HG03139 (cell line): ENCODE measurements around the gene ANKRD34A.

Experiments used
- ATAC-seq: cut with Tn5 transposase; IDR thresholded peaks from one replicate; pipeline ENCODE4 v1.9.1; 2021; ENCODE audit not compliant: unreplicated experiment

The ANKRD34A gene

GRCh38 chr1:145964328-145965118 is at the start of gene ANKRD34A, which contains the start of gene POLR3GL:
Gene ANKRD34A, minus strand, starts transcription at chr1:145964575. Its CDS starts 2,816 bp downstream, at chr1:145961759.
Gene POLR3GL, plus strand, starts transcription at chr1:145964690. Its CDS starts 10,176 bp downstream, at chr1:145974866.
- peak; percentile 82 for ATAC-seq

GRCh38 chr1:146013559-146013922 is 49.2 kb upstream of the ANKRD34A start:
- ATAC-seq: no peak

- ATAC-seq: no peak
Measured at GRCh38 chr1:146012703-146013558, 48.6 kb upstream of the ANKRD34A start.

- ATAC-seq: no peak
Measured at GRCh38 chr1:146010126-146010738, 45.9 kb upstream of the ANKRD34A start.

- no peak for ATAC-seq
Measured at GRCh38 chr1:146007489-146008133, 43.2 kb upstream of the ANKRD34A start.

GRCh38 chr1:146001709-146002108 is 37.3 kb upstream of the ANKRD34A start:
- ATAC-seq: no peak

DNA sequence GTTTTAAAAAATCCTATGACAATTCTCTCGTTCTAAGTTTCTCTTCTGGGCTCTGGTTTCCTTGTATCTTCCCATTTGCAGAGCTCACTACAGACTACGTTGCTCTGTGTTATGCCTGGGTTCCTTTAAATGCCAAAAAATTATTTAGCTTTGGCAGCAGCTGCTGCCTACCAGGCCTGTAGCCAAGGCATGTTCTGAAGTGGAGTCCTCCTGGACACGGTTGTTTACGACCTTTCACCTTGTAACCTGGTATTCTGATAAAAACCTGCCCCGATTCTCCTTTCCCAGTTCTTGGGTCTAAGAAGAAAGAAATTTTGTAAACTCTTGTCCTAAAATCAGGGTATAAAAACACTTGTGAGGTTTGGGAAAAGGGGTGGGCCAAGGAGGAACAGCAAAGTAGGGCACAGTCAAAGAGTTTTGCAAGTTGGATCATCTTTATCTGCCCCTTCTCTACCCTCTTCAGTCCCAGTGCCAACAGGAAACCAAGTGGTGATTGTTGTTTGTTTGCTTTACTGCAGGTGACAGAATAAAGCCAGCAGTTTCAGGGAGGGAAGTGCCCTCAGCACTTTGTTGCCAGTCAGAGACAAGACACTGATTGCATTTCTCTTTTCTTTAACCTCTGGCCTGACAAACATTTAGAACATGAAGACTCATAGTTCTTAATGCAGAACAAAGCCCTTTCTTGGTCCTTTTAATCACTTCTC is 35.1 kb upstream of the ANKRD34A start:
- ATAC-seq: no peak

- ATAC-seq: no peak
Measured at GRCh38 chr1:145997718-145998023, 33.3 kb upstream of the ANKRD34A start.

DNA sequence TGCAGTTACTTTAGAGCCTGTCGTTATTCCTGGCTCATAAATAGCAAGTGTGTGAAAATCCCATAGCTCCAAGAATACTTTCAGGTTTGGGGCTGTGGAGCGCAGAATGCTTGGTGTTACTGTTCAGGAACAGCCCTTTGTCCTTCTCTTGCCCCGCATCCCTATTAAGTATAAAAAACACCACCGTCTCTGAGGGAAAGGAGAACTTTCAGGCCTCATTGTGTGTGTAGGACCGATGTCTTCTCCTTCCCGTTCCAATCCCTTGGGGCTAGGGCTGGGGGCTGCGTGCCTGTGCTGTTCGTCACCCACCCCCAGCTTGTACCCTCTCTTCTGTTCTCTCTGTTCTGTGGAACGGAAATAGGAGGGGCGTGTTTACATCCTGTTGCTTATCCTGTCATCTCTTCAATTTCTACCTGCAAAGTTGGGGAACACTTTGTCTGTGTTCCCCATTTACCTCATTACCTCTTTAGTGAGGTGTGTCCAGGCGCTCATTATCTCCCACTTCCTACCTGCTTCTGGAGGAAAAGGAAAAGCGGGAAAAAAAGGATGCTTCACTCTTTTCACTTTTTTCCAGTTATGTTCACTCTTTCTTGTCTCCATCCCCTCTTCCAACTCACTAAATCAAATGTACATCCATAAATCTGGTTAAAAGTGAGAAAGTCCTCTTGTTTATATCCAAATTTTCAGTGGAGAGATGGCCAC is 32.8 kb upstream of the ANKRD34A start:
- ATAC-seq: peak; percentile 20

GRCh38 chr1:145996433-145997015 is 32.1 kb upstream of the ANKRD34A start, which contains the start of gene TXNIP:
Gene TXNIP, minus strand, starts transcription at chr1:145996579. Its CDS starts 313 bp downstream, at chr1:145996266.
- ATAC-seq: peak; percentile 88

- ATAC-seq: no peak
Measured at GRCh38 chr1:145995964-145996432, 31.6 kb upstream of the ANKRD34A start.

DNA sequence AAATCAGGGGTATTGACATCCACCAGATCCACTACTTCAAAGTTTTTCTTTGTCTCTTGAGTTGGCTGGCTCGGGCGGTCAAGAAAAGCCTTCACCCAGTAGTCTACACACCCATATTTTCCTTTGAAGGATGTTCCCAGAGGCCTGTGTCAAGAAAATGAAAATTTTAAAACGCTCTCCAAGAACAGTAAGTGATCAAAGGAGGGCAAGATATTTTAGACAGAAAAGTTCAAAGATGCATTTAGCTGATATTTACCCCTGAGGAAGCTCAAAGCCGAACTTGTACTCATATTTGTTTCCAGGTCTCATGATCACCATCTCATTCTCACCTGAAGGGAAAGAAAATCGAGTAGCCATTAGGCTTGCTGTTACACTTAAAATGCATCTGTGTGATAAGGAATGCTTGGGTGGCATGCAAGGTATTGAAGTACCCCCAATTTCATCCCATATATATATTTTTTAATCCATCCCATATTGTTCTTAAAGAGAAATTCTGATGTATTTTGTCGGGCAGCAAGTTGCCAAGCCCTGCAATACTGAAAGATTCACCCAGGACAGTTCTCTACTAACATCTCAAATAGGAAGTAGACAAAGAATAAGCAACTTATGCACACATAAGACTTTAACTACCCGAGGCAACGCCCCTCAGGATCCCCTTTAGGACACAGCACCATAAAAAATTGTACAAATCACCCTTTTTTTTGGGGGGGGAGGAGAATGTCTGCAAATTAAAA is 30.9 kb upstream of the ANKRD34A start:
- ATAC-seq: no peak

DNA sequence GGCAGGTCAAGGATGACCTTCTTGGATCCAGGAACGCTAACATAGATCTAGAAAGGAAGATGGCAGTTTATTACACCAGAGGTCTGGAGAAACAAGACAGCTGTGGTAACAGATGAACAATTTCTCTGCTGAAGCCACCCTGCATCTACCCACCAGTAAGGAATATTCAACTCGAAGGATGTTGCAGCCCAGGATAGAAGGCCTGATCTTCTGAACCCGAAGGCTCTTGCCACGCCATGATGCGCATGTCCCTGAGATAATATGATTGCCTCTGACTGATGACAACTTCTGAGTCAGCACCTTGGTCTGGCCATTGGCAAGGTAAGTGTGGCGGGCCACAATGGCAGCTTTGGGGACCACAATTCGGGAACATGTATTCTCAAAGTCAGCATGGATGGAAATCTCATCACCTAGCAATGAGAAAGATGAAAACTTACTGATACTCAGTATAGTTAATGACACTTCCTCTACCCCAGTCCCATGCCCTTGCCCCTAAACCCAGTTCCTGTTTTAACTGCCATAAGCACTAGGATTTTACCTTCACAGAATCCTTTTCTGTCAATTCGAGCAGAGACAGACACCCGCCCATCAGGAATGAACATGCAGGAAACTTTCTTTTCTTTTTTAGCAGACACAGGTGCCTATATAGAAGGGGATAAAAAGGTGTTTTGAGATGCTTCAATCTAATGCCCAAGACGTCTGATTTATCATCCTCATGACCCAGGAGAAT is 30.2 kb upstream of the ANKRD34A start:
- ATAC-seq: no peak

GRCh38 chr1:145993618-145994390 is 29.4 kb upstream of the ANKRD34A start:
- no peak for ATAC-seq

- ATAC-seq: no peak
Measured at GRCh38 chr1:145992958-145993617, 28.7 kb upstream of the ANKRD34A start.

DNA sequence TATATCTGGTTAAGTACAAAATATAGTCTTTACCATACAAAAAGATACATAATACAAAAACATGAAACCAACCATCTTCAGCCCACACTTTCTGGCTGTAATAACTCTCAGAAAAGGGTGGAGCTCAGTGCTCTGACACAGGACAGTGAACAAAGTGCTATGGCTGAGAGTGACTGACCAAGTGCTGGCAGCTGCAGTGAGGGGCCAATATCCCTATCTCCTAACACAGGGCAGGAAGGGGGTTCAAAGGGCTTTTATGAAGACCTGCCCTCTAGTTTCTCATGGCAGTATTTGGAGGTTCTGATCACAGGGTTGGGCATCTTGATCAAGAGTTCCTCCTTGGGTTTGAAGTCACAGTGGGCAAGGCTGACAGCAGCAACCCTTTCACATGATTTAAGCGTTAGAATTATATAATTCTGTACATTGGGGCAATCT is 28.1 kb upstream of the ANKRD34A start:
- ATAC-seq: no peak
